Measurements from ENCODE around the gene PPP2R2B.
"Not testable (repeated sequence)": the region's sequence is repeated elsewhere in the genome, so short reads cannot be mapped to it uniquely, and the experiment has no call there.

PPP2R2B gene

GRCh38 chr5:146732962-146733361 lies 145.6 kb downstream of the PPP2R2B start:
- no peak for DNase-seq

- DNase-seq = no peak
Observed at GRCh38 chr5:146731909-146732659, 146.5 kb downstream of the PPP2R2B start.

GRCh38 chr5:146728746-146729145 lies 149.8 kb downstream of the PPP2R2B start:
- not testable (repeated sequence) for DNase-seq

- DNase-seq = no peak
Observed at GRCh38 chr5:146726891-146727290, 151.7 kb downstream of the PPP2R2B start.

GRCh38 chr5:146726020-146726419 lies 152.5 kb downstream of the PPP2R2B start:
- no peak for DNase-seq

GRCh38 chr5:146725025-146725424 lies 153.5 kb downstream of the PPP2R2B start:
- DNase-seq = no peak

- no peak for DNase-seq
Observed at GRCh38 chr5:146722361-146722779, 156.2 kb downstream of the PPP2R2B start.

GRCh38 chr5:146721073-146721815 lies 157.3 kb downstream of the PPP2R2B start:
- DNase-seq = no peak

- DNase-seq = no peak
Observed at GRCh38 chr5:146720107-146720506, 158.4 kb downstream of the PPP2R2B start.

- DNase-seq = no peak
Observed at GRCh38 chr5:146719179-146719578, 159.4 kb downstream of the PPP2R2B start.

GRCh38 chr5:146718609-146719008 lies 159.9 kb downstream of the PPP2R2B start:
- DNase-seq = no peak

- no peak for DNase-seq
Observed at GRCh38 chr5:146717951-146718350, 160.6 kb downstream of the PPP2R2B start.

GRCh38 chr5:146716636-146717035 lies 161.9 kb downstream of the PPP2R2B start:
- DNase-seq = no peak

GRCh38 chr5:146710348-146710747 lies 168.2 kb downstream of the PPP2R2B start:
- DNase-seq = no peak

GRCh38 chr5:146707316-146707715 lies 171.2 kb downstream of the PPP2R2B start:
- DNase-seq = no peak

- DNase-seq = no peak
Observed at GRCh38 chr5:146706321-146706972, 172.1 kb downstream of the PPP2R2B start.

- DNase-seq = no peak
Observed at GRCh38 chr5:146704949-146705665, 173.4 kb downstream of the PPP2R2B start.

GRCh38 chr5:146703899-146704298 lies 174.7 kb downstream of the PPP2R2B start:
- DNase-seq = no peak

- DNase-seq = no peak
Observed at GRCh38 chr5:146703499-146703898, 175.1 kb downstream of the PPP2R2B start.

GRCh38 chr5:146699664-146700418 lies 178.7 kb downstream of the PPP2R2B start:
- no peak for DNase-seq

GRCh38 chr5:146699138-146699537 lies 179.4 kb downstream of the PPP2R2B start:
- no peak for DNase-seq

- no peak for DNase-seq
Observed at GRCh38 chr5:146698651-146699050, 179.9 kb downstream of the PPP2R2B start.
